Heart left ventricle (tissue), 13 donors: Measurements from ENCODE around the gene GPR107.

Source experiments
- POLR2A ChIP-seq, 2 donors: fragments of 450-650 bp; IDR thresholded peaks; one replicate each; pipeline ENCODE4 v1.6.1; 2017; ENCODE audit warnings: antibody characterized with exemption in 2 of 2, mild to moderate bottlenecking in 2 of 2, moderate library complexity in 2 of 2
- TF ChIP-seq, protein P1 (sequence below), 12 donors: fragments of 200-600 bp; sonication (generic) in 4 of 12; IDR thresholded peaks; one replicate each; pipeline versions ENCODE4 v1.5.0 to v1.8.0; 2018 to 2022; ENCODE audit warnings: antibody characterized with exemption in 12 of 12, mild to moderate bottlenecking in 5 of 12
- donor health status: ischemic (EF 13 %, LVEDD 7.1; RV severe dilation, severe dysfunction).
- donor health status: DM: no; HTN: yes; CAD: no.
- donor health status: DM: no; HTN: no; CAD: no.
- donor health status: ischemic (EF 25% LVEDD 6.9; RV normal size, moderate dysfunction).
- donor health status: ischemic (EF 25% LVEDD 5.7; RV mildly dilated, moderate dysfunction).
- donor health status: ischemic (EF 35%, LVEDD 5.7; RV mildly dilated, moderate dysfunction).
- donor health status: nonischemic (EF 11% LVEDD 7.7; RV severe dilation, severe dysfunction).
- donor health status: DM: yes; HTN: yes; CAD: no.
- donor health status: PGD.
- donor health status: ischemic (EF 29% LVEDD 5.4; RV normal size, mild dysfunction).
- donor health status: nonischemic (EF 23%, LVEDD 6.1; RV moderate dilation, normal function).

DNA sequence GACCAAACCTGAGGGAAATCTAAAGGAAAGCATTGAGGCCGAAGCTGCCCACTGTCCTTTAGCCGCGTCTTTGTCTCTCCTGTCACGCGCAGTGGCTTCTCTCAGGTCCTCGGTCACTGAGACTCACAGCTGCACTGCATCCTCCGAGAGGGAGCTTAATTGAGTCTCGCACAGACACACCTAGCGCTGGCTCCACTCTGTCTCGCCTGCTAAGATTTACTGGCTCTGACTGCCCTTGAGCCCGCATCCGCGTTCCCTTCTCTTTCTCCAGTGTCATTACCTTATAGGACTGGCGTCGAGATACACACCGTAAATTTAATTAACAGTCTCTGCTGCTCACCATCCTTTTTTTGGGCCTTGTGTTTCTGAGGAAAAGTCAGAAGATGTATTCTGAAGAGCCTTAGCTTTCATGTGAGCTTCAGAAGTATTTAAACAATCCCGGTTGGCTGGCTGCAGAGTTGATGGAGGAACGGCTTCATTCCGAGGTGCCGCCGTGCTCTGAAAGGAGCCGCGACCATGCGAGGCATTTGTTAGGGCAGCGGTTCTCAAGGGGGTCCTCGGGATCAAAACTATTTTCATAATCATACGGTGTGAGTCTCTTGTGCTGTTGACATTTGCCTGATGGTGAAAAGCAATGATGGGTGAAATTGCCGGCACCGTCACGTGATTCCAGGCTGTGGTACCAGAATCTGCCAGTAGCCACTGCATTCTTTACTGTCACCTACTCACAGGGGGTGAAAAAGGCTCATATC is 58.3 kb downstream of the GPR107 start:
- TF ChIP-seq, protein P1, sequence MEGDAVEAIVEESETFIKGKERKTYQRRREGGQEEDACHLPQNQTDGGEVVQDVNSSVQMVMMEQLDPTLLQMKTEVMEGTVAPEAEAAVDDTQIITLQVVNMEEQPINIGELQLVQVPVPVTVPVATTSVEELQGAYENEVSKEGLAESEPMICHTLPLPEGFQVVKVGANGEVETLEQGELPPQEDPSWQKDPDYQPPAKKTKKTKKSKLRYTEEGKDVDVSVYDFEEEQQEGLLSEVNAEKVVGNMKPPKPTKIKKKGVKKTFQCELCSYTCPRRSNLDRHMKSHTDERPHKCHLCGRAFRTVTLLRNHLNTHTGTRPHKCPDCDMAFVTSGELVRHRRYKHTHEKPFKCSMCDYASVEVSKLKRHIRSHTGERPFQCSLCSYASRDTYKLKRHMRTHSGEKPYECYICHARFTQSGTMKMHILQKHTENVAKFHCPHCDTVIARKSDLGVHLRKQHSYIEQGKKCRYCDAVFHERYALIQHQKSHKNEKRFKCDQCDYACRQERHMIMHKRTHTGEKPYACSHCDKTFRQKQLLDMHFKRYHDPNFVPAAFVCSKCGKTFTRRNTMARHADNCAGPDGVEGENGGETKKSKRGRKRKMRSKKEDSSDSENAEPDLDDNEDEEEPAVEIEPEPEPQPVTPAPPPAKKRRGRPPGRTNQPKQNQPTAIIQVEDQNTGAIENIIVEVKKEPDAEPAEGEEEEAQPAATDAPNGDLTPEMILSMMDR (IDR thresholded peaks at IDR 0.05), result no peak
- TF ChIP-seq POLR2A (IDR thresholded peaks at IDR 0.05), result no peak
